ENCODE measurements around the gene DGKI.

The DGKI gene

GRCh38 chr7:137636376-137636775 is 210.4 kb downstream of the DGKI start:
- DNase-seq = no peak

GRCh38 chr7:137635874-137636273 is 210.9 kb downstream of the DGKI start:
- DNase-seq = no peak

GRCh38 chr7:137635132-137635531 is 211.6 kb downstream of the DGKI start:
- DNase-seq = no peak

- no peak for DNase-seq
These were observed 212.4 kb downstream of the DGKI start for GRCh38 chr7:137634356-137634755.

- no peak for DNase-seq
These were observed 213.6 kb downstream of the DGKI start for GRCh38 chr7:137633133-137633532.

GRCh38 chr7:137628216-137628615 is 218.6 kb downstream of the DGKI start:
- DNase-seq = no peak

GRCh38 chr7:137626469-137627067 is 220.2 kb downstream of the DGKI start:
- DNase-seq = peak; percentile 35 to 43

- DNase-seq = no peak
These were observed 221.6 kb downstream of the DGKI start for GRCh38 chr7:137625197-137625596.

GRCh38 chr7:137619181-137619580 is 227.6 kb downstream of the DGKI start:
- DNase-seq = no peak

- no peak for DNase-seq
These were observed 228.0 kb downstream of the DGKI start for GRCh38 chr7:137618748-137619147.

- DNase-seq = no peak
These were observed 233.7 kb downstream of the DGKI start for GRCh38 chr7:137613006-137613525.

- no peak for DNase-seq
These were observed 235.2 kb downstream of the DGKI start for GRCh38 chr7:137611606-137612005.

GRCh38 chr7:137609500-137609899 is 237.3 kb downstream of the DGKI start:
- no peak for DNase-seq

- no peak for DNase-seq
These were observed 240.6 kb downstream of the DGKI start for GRCh38 chr7:137606061-137606674.

- no peak for DNase-seq
These were observed 243.7 kb downstream of the DGKI start for GRCh38 chr7:137603043-137603442.

- no peak for DNase-seq
These were observed 245.1 kb downstream of the DGKI start for GRCh38 chr7:137601642-137602041.

GRCh38 chr7:137597856-137598255 is 248.9 kb downstream of the DGKI start:
- no peak for DNase-seq

GRCh38 chr7:137593115-137593711 is 253.6 kb downstream of the DGKI start:
- no peak for DNase-seq

- peak in 1 of 2 experiments; percentile 13 for DNase-seq
These were observed 254.4 kb downstream of the DGKI start for GRCh38 chr7:137592232-137592896.

GRCh38 chr7:137591421-137591837 is 255.3 kb downstream of the DGKI start:
- DNase-seq = no peak

- no peak for DNase-seq
These were observed 255.9 kb downstream of the DGKI start for GRCh38 chr7:137590756-137591305.

- DNase-seq = no peak
These were observed 256.6 kb downstream of the DGKI start for GRCh38 chr7:137590071-137590755.

GRCh38 chr7:137587326-137587725 is 259.4 kb downstream of the DGKI start:
- DNase-seq = no peak

Measured in activated CD4-positive, alpha-beta T cell treated with anti-CD3 and anti-CD28 coated beads, Interleukin-2, amount 50 U/mL, for 48 hours (primary cell).